Trophoblast cell (in vitro differentiated cells and primary cell): ENCODE results near the gene CDPF1.

Experiments used
- DNase-seq, 2 donors: peaks; one replicate each; pipeline ENCODE4 v3.0.0-alpha.2; 2016
- H2AFZ ChIP-seq: 2 replicates; pipeline ENCODE4 v1.6.1; 2013; ENCODE audit warnings: low read length, moderate library complexity, mild to moderate bottlenecking; ENCODE audit not compliant: insufficient read depth, poor library complexity
- H2AK5ac ChIP-seq: 2 replicates; pipeline ENCODE4 v1.6.1; 2013; ENCODE audit warnings: mild to moderate bottlenecking, low read length
- H2BK120ac ChIP-seq: 2 replicates; pipeline ENCODE4 v1.6.1; 2013; ENCODE audit warnings: low read length, mild to moderate bottlenecking, moderate library complexity; ENCODE audit not compliant: insufficient read depth, poor library complexity
- H2BK12ac ChIP-seq: 2 replicates; pipeline ENCODE4 v1.6.1; 2013; ENCODE audit warnings: mild to moderate bottlenecking, low read length, moderate library complexity
- H2BK5ac ChIP-seq: 2 replicates; pipeline ENCODE4 v1.6.1; 2013; ENCODE audit warnings: low read length, low read depth, moderate library complexity, mild to moderate bottlenecking; ENCODE audit not compliant: poor library complexity
- H3K14ac ChIP-seq: 2 replicates; pipeline ENCODE4 v1.6.1; 2013; ENCODE audit warnings: mild to moderate bottlenecking, low read length
- H3K18ac ChIP-seq: 2 replicates; pipeline ENCODE4 v1.6.1; 2013; ENCODE audit warnings: mild to moderate bottlenecking, low read length
- H3K23ac ChIP-seq: 2 replicates; pipeline ENCODE4 v1.6.1; 2013; ENCODE audit warnings: low read length
- H3K27ac ChIP-seq: 2 replicates; pipeline ENCODE4 v1.5.1; 2013; ENCODE audit warnings: low read depth, mild to moderate bottlenecking, inconsistent platforms, low read length, moderate library complexity
- H3K27me3 ChIP-seq: 2 replicates; pipeline ENCODE4 v1.6.1; 2013; ENCODE audit warnings: inconsistent platforms, mild to moderate bottlenecking, low read length, moderate library complexity; ENCODE audit not compliant: insufficient read depth
- H3K36me3 ChIP-seq, 2 experiments: 1 replicate in 1 of 2; 2 replicates in 1 of 2; pipeline ENCODE4 v1.6.1; 2013; ENCODE audit warnings: low read length in 2 of 2, mild to moderate bottlenecking in 2 of 2, moderate library complexity in 1 of 2; ENCODE audit not compliant: insufficient read depth in 2 of 2, control insufficient read depth in 1 of 2
- H3K4ac ChIP-seq: 2 replicates; pipeline ENCODE4 v1.6.1; 2013; ENCODE audit warnings: low read depth, mild to moderate bottlenecking, low read length, moderate library complexity
- H3K4me1 ChIP-seq, 2 experiments: 1 replicate in 1 of 2; 2 replicates in 1 of 2; pipeline ENCODE4 v1.6.1; 2013; ENCODE audit warnings: low read length in 2 of 2, mild to moderate bottlenecking in 2 of 2, moderate library complexity in 1 of 2; ENCODE audit not compliant: insufficient read depth in 2 of 2, control insufficient read depth in 1 of 2
- H3K4me2 ChIP-seq: 2 replicates; pipeline ENCODE4 v1.6.1; 2013; ENCODE audit warnings: inconsistent platforms, mild to moderate bottlenecking, low read length, moderate library complexity
- H3K4me3 ChIP-seq: 2 replicates; pipeline ENCODE4 v1.5.1; 2013; ENCODE audit warnings: mild to moderate bottlenecking, low read depth, low read length, inconsistent platforms
- H3K79me1 ChIP-seq: one replicate; pipeline ENCODE4 v1.6.1; 2013; ENCODE audit warnings: low read length
- H3K79me2 ChIP-seq: 2 replicates; pipeline ENCODE4 v1.6.1; 2013; ENCODE audit warnings: low read length, mild to moderate bottlenecking; ENCODE audit not compliant: control insufficient read depth, insufficient read depth, poor library complexity
- H3K9ac ChIP-seq: 2 replicates; pipeline ENCODE4 v1.6.1; 2013; ENCODE audit warnings: mild to moderate bottlenecking, low read length
- H3K9me3 ChIP-seq: 2 replicates; pipeline ENCODE4 v1.6.1; 2013; ENCODE audit warnings: low read depth, mild to moderate bottlenecking, control low read depth, inconsistent platforms, low read length; ENCODE audit not compliant: insufficient read depth
- H4K12ac ChIP-seq: 2 replicates; pipeline ENCODE4 v1.6.1; 2013; ENCODE audit warnings: low read depth, mild to moderate bottlenecking, low read length, moderate library complexity
- H4K8ac ChIP-seq: 2 replicates; pipeline ENCODE4 v1.6.1; 2013; ENCODE audit warnings: low read depth, mild to moderate bottlenecking, low read length, moderate library complexity
- H4K91ac ChIP-seq: one replicate; pipeline ENCODE4 v1.6.1; 2013; ENCODE audit warnings: low read depth, mild to moderate bottlenecking, low read length, moderate library complexity
- WGBS: extraction: QIAGEN DNeasy Blood & Tissue Kit; methylation state at CpG from one replicate; pipeline ENCODE4 v1.1.7; 2013; ENCODE audit warnings: missing lambda C conversion rate; ENCODE audit not compliant: insufficient read length, insufficient coverage; ENCODE audit errors: extremely low coverage; 5-methylcytosine and 5-hydroxymethylcytosine counted together

Gene CDPF1

GRCh38 chr22:46214616-46215015, 35.5 kb downstream of the CDPF1 start:
- Histone ChIP-seq H2BK12ac (no peak overlapping the region), H3K79me1 (no peaks in the 10 kb centered on the region), H3K79me2 (no peaks in the 10 kb centered on the region), H3K14ac (no peak overlapping the region), H3K27ac (no peak overlapping the region), H2AFZ (no peak overlapping the region), H3K18ac (no peak overlapping the region), H4K91ac (no peak overlapping the region), H3K23ac (no peak overlapping the region), H3K4me3 (no peak overlapping the region), H4K8ac (no peak overlapping the region), H3K9ac (no peak overlapping the region), H3K27me3 (no peaks in the 10 kb centered on the region), H3K36me3 (peaks cover 6 to 7% of the 10 kb centered on the region in 2 experiments), H2AK5ac (no peak overlapping the region), H3K4me2 (no peak overlapping the region), H3K4ac (no peak overlapping the region), H2BK120ac (no peak overlapping the region), H3K4me1 (no peaks in the 10 kb centered on the region), H2BK5ac (no peak overlapping the region), H4K12ac (no peak overlapping the region), H3K9me3 (peaks cover 9% of the 10 kb centered on the region)
- no peak for DNase-seq
- 100% methylated on average over 14 of the region's 28 CpGs for WGBS

GRCh38 chr22:46214149-46214548, 35.9 kb downstream of the CDPF1 start:
- Histone ChIP-seq H3K9ac (no peak overlapping the region), H3K9me3 (peaks cover 10% of the 10 kb centered on the region), H2AFZ (no peak overlapping the region), H4K12ac (no peak overlapping the region), H3K14ac (no peak overlapping the region), H3K4ac (no peak overlapping the region), H3K18ac (no peak overlapping the region), H4K8ac (no peak overlapping the region), H3K4me3 (no peak overlapping the region), H2BK120ac (no peak overlapping the region), H2BK5ac (no peak overlapping the region), H3K36me3 (peaks cover 6 to 7% of the 10 kb centered on the region in 2 experiments), H2AK5ac (no peak overlapping the region), H3K27ac (no peak overlapping the region), H4K91ac (no peak overlapping the region), H3K79me2 (no peaks in the 10 kb centered on the region), H3K4me2 (no peak overlapping the region), H3K79me1 (no peaks in the 10 kb centered on the region), H3K4me1 (no peaks in the 10 kb centered on the region), H3K27me3 (no peaks in the 10 kb centered on the region), H3K23ac (no peak overlapping the region), H2BK12ac (no peak overlapping the region)
- WGBS = no CpG with 5 or more reads among the region's 29 CpGs
- DNase-seq = no peak

- no peak overlapping the region for H3K23ac ChIP-seq
- H3K36me3 ChIP-seq = peaks cover 5 to 6% of the 10 kb centered on the region in 2 experiments
- no peak overlapping the region for H2BK12ac ChIP-seq
- no peaks in the 10 kb centered on the region for H3K79me2 ChIP-seq
- no peak overlapping the region for H3K14ac ChIP-seq
- H2BK5ac ChIP-seq = no peak overlapping the region
- H3K9me3 ChIP-seq = peaks cover 13% of the 10 kb centered on the region
- no peaks in the 10 kb centered on the region for H3K4me1 ChIP-seq
- no peak overlapping the region for H2AK5ac ChIP-seq
- H3K27me3 ChIP-seq = no peaks in the 10 kb centered on the region
- H3K27ac ChIP-seq = no peak overlapping the region
- H3K4ac ChIP-seq = no peak overlapping the region
- WGBS = no CpG with 5 or more reads among the region's 4 CpGs
- H3K79me1 ChIP-seq = no peaks in the 10 kb centered on the region
- no peak overlapping the region for H4K8ac ChIP-seq
- no peak overlapping the region for H2BK120ac ChIP-seq
- no peak overlapping the region for H4K91ac ChIP-seq
- H2AFZ ChIP-seq = no peak overlapping the region
- no peak for DNase-seq
- H3K9ac ChIP-seq = no peak overlapping the region
- H3K4me2 ChIP-seq = no peak overlapping the region
- H4K12ac ChIP-seq = no peak overlapping the region
- no peak overlapping the region for H3K4me3 ChIP-seq
- H3K18ac ChIP-seq = no peak overlapping the region
These were observed 37.0 kb downstream of the CDPF1 start for GRCh38 chr22:46213052-46213451.

GRCh38 chr22:46212195-46212594, 37.9 kb downstream of the CDPF1 start:
- peaks cover 3 to 6% of the 10 kb centered on the region in 2 experiments for H3K36me3 ChIP-seq
- no peak overlapping the region for H3K4me3 ChIP-seq
- no peaks in the 10 kb centered on the region for H3K4me1 ChIP-seq
- no peak overlapping the region for H2BK5ac ChIP-seq
- no peak overlapping the region for H2BK12ac ChIP-seq
- H3K18ac ChIP-seq = no peak overlapping the region
- no peak for DNase-seq
- no peak overlapping the region for H2AK5ac ChIP-seq
- no peak overlapping the region for H3K4me2 ChIP-seq
- H3K9ac ChIP-seq = no peak overlapping the region
- H3K23ac ChIP-seq = no peak overlapping the region
- H4K91ac ChIP-seq = no peak overlapping the region
- H4K12ac ChIP-seq = no peak overlapping the region
- H3K4ac ChIP-seq = no peak overlapping the region
- no peak overlapping the region for H2AFZ ChIP-seq
- H3K79me1 ChIP-seq = no peaks in the 10 kb centered on the region
- no peak overlapping the region for H2BK120ac ChIP-seq
- H3K27ac ChIP-seq = no peak overlapping the region
- no peaks in the 10 kb centered on the region for H3K79me2 ChIP-seq
- no peak overlapping the region for H4K8ac ChIP-seq
- no peak overlapping the region for H3K14ac ChIP-seq
- WGBS = no CpG with 5 or more reads among the region's 4 CpGs
- peaks cover 13% of the 10 kb centered on the region for H3K9me3 ChIP-seq
- H3K27me3 ChIP-seq = no peaks in the 10 kb centered on the region
